NCI-H345 treated with DMSO at 0.1 percent for 48 hours (cell line): ENCODE results near the gene OR4E2.
"Not testable (repeated sequence)": the region's sequence is repeated elsewhere in the genome, so short reads cannot be mapped to it uniquely, and the experiment has no call there.

Experiments
- DNase-seq: peaks from one replicate; lab custom pipeline; 2025; ENCODE audit not compliant: unreplicated experiment; lab: John Stamatoyannopoulos, UW

OR4E2 gene

GRCh38 chr14:21694425-21694824, 40.8 kb downstream of the OR4E2 start:
- no peak for DNase-seq

- DNase-seq = not testable (repeated sequence)
These were observed 44.0 kb downstream of the OR4E2 start for GRCh38 chr14:21697662-21698061.

GRCh38 chr14:21698538-21698937, 44.9 kb downstream of the OR4E2 start:
- not testable (repeated sequence) for DNase-seq

- DNase-seq = no peak
These were observed 45.9 kb downstream of the OR4E2 start for GRCh38 chr14:21699551-21699950.

- no peak for DNase-seq
These were observed 48.7 kb downstream of the OR4E2 start for GRCh38 chr14:21702316-21702715.

- no peak for DNase-seq
These were observed 50.0 kb downstream of the OR4E2 start for GRCh38 chr14:21703357-21704326.

- no peak for DNase-seq
These were observed 50.7 kb downstream of the OR4E2 start for GRCh38 chr14:21704338-21704737.

GRCh38 chr14:21711360-21711961, 57.8 kb downstream of the OR4E2 start:
- peak; percentile 23 for DNase-seq

GRCh38 chr14:21712036-21712435, 58.4 kb downstream of the OR4E2 start:
- DNase-seq = no peak

- DNase-seq = no peak
These were observed 60.8 kb downstream of the OR4E2 start for GRCh38 chr14:21714318-21714929.
